ENCODE measurements around the gene MYOD1. TPM values are rescaled to one million over a fixed set of nuclear protein-coding genes. Genes with fewer than 3 reads are reported as not detected.
A peak's percentile ranks its signal among the peaks of the same experiment; 100 is the strongest.

The MYOD1 gene
- total and polyA plus RNA-seq, 9 of the 15 experiments (the other 6 are each of a cell fraction or from before 2014, with no cell fraction given), result not detected

DNA sequence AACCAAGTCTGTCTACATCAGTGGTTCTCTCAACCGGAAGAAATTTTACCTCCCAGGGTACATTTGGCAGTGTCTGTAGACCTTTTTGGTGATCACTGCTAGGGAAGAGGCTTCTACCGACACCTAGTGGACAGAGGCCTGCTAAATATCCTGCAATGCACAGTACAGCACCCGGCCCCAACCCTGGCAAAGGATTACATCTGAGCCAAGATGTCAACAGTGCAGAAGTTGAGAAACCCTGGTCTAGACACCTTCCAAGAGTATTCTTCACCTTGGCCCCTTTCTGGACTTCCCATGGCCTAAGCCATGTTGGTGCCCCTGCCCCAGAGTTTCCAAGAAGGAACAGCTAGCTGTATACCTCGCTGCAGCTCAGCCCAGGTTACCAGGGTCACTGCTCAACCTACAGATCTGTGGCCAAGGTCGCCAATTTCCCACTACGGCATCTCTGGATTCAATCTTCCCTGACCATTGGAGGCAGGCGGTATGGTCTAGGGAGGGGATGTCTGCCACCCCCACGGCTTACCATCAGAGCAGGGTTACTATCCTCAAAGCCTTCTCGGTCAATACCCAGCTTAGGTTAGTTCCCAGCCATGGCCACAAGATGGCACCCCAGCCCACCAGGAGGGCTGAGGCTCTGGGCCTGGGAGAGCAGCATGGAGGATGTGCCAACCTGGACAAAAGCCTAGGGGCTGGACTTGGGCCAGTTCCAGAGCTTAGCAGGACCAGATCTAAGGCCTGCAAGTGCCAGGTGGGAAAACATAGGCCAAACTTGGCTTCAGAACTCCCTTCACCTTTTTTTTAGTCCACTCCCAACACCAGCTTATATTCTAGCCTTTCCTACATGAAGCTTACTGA, 11.5 kb downstream of the MYOD1 start:
- no peak overlapping the region for H2AFZ ChIP-seq (ENCODE audit: low read depth, low read length)
- H3K4me2 ChIP-seq (ENCODE audit: insufficient read depth, low read length), result no peak overlapping the region
- H3K79me2 ChIP-seq (ENCODE audit: control insufficient read depth, insufficient read depth, low read length), result no peaks in the 10 kb centered on the region
- BruUV-seq (replicated peaks), result no TSS peak
- no peaks in the 10 kb centered on the region for H3K36me3 ChIP-seq (ENCODE audit: control insufficient read depth, insufficient read depth, low read length)
- ChIA-PET POLR2A (interaction anchor here (0.5 to 1.2 kb wide), 7 partner anchors 12 to 262 kb away, joined by 3 to 7 read pairs (median 4); no protein-coding TSS in a partner anchor), CTCF (ENCODE audit: low intra/inter-chr PET ratio) (interaction anchor here (0.5 to 2.1 kb wide), 11 partner anchors 13 to 992 kb away, joined by 3 to 14 read pairs (median 4); no protein-coding TSS in a partner anchor)
- FAIRE-seq (peak; percentile 88), DNase-seq (ENCODE audit: extremely low read depth in 1 of 4, low spot score in 3 of 4) (peak; percentile 75 to 83 (median 78)), ATAC-seq (peak; percentile 97)
- intact Hi-C loops (cut with micrococcal nuclease) (loop anchor here (1.0 to 10.0 kb wide), 3 partner anchors 133 to 248 kb away; no protein-coding TSS in a partner anchor), in situ Hi-C loops (cut with MboI) (no loop called here)
- peaks cover 16% of the 10 kb centered on the region; the same call in 1 of the 2 replicates for H4K20me1 ChIP-seq (replicated peaks; ENCODE audit: control insufficient read depth, insufficient read depth, low read length)
- no peak overlapping the region for H3K4me3 ChIP-seq
- 2% methylated on average over 9 of the region's 9 CpGs for whole genome bisulfite sequencing (ENCODE audit: insufficient coverage, low coverage, missing lambda C conversion rate)
- peaks cover 0 to 18% of the 10 kb centered on the region in 2 experiments; a peak in 2 of 5 replicates for H3K27me3 ChIP-seq (ENCODE audit: control insufficient read depth in 2 of 2, insufficient read depth in 2 of 2, low read length in 2 of 2)
- H3K4me1 ChIP-seq (replicated peaks in 1 of 2; ENCODE audit: control insufficient read depth in 2 of 2, insufficient read depth in 2 of 2, low read length in 2 of 2), result peaks cover 0 to 12% of the 10 kb centered on the region in 2 experiments; a peak in 2 of 5 replicates
- no peak overlapping the region for H3K9ac ChIP-seq (ENCODE audit: insufficient read depth in 1 of 2, low read depth in 2 of 2, low read length in 2 of 2)
- H3K9me3 ChIP-seq (replicated peaks; ENCODE audit: control insufficient read depth, insufficient read depth, low read depth, low read length), result no peaks in the 10 kb centered on the region
- H3K9me1 ChIP-seq (ENCODE audit: control insufficient read depth, insufficient read depth, low read length), result no peaks in the 10 kb centered on the region
- no peak overlapping the region for H3K27ac ChIP-seq (ENCODE audit: extremely low read depth, low read depth, low read length)
- TF ChIP-seq TBL1XR1 (IDR thresholded peaks at IDR 0.05; ENCODE audit: low read length in 2 of 2) (no peak), RB1 (IDR thresholded peaks at IDR 0.05; ENCODE audit: low read depth) (peak; percentile 36; the same call in 1 of the 2 replicates), POLR2A (conservative IDR thresholded peaks at IDR 0.05) (no peak), ZNF23 (CRISPR knock-in tag; IDR thresholded peaks at IDR 0.05) (no peak), ZNF561 (CRISPR knock-in tag; conservative IDR thresholded peaks at IDR 0.05) (no peak), CHCHD3 (CRISPR knock-in tag; IDR thresholded peaks at IDR 0.05) (no peak), NCOA1 (IDR thresholded peaks at IDR 0.05; ENCODE audit: low read depth) (no peak), EHMT2 (IDR thresholded peaks at IDR 0.05) (no peak), SMAD2 (IDR thresholded peaks at IDR 0.05; ENCODE audit: low read depth, low read length) (no peak), SETDB1 (IDR thresholded peaks at IDR 0.05; ENCODE audit: low read length) (no peak), TRIM24 (IDR thresholded peaks at IDR 0.05) (no peak), ETV6 (IDR thresholded peaks at IDR 0.05; ENCODE audit: borderline replicate concordance in 1 of 2, low read depth in 2 of 2, low read length in 1 of 2) (no peak), ETV6 (CRISPR knock-in tag; IDR thresholded peaks at IDR 0.05; ENCODE audit: borderline replicate concordance) (no peak), DPF2 (IDR thresholded peaks at IDR 0.05) (no peak)
- TF ChIP-seq, protein P1, sequence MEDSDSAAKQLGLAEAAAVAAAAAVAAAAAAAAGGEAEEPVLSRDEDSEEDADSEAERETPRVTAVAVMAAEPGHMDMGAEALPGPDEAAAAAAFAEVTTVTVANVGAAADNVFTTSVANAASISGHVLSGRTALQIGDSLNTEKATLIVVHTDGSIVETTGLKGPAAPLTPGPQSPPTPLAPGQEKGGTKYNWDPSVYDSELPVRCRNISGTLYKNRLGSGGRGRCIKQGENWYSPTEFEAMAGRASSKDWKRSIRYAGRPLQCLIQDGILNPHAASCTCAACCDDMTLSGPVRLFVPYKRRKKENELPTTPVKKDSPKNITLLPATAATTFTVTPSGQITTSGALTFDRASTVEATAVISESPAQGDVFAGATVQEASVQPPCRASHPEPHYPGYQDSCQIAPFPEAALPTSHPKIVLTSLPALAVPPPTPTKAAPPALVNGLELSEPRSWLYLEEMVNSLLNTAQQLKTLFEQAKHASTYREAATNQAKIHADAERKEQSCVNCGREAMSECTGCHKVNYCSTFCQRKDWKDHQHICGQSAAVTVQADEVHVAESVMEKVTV (CRISPR knock-in tag; IDR thresholded peaks at IDR 0.05), result peak; percentile 49; the same call in 1 of the 2 replicates
- TF ChIP-seq, protein P2, sequence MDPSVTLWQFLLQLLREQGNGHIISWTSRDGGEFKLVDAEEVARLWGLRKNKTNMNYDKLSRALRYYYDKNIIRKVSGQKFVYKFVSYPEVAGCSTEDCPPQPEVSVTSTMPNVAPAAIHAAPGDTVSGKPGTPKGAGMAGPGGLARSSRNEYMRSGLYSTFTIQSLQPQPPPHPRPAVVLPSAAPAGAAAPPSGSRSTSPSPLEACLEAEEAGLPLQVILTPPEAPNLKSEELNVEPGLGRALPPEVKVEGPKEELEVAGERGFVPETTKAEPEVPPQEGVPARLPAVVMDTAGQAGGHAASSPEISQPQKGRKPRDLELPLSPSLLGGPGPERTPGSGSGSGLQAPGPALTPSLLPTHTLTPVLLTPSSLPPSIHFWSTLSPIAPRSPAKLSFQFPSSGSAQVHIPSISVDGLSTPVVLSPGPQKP (CRISPR knock-in tag; IDR thresholded peaks at IDR 0.05), result no peak
- TF ChIP-seq, protein P3, sequence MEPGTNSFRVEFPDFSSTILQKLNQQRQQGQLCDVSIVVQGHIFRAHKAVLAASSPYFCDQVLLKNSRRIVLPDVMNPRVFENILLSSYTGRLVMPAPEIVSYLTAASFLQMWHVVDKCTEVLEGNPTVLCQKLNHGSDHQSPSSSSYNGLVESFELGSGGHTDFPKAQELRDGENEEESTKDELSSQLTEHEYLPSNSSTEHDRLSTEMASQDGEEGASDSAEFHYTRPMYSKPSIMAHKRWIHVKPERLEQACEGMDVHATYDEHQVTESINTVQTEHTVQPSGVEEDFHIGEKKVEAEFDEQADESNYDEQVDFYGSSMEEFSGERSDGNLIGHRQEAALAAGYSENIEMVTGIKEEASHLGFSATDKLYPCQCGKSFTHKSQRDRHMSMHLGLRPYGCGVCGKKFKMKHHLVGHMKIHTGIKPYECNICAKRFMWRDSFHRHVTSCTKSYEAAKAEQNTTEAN (CRISPR knock-in tag; IDR thresholded peaks at IDR 0.05), result no peak
- TF ChIP-seq, protein P4, sequence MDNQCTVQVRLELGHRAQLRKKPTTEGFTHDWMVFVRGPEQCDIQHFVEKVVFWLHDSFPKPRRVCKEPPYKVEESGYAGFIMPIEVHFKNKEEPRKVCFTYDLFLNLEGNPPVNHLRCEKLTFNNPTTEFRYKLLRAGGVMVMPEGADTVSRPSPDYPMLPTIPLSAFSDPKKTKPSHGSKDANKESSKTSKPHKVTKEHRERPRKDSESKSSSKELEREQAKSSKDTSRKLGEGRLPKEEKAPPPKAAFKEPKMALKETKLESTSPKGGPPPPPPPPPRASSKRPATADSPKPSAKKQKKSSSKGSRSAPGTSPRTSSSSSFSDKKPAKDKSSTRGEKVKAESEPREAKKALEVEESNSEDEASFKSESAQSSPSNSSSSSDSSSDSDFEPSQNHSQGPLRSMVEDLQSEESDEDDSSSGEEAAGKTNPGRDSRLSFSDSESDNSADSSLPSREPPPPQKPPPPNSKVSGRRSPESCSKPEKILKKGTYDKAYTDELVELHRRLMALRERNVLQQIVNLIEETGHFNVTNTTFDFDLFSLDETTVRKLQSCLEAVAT (IDR thresholded peaks at IDR 0.05), result no peak
